DOHH2 (cell line): Measurements from ENCODE around the gene JUP.

ENCODE experiments used
- H3F3A ChIP-seq: fragments of 200-600 bp; sonication (generic), shearing (Covaris generic); 2 replicates; pipeline ENCODE4 v1.6.0; 2016; ENCODE audit warnings: antibody characterized with exemption, mild to moderate bottlenecking; ENCODE audit not compliant: control insufficient read depth, insufficient read depth
- H3K27ac ChIP-seq: fragments of 200-600 bp; sonication (generic); 2 replicates; pipeline ENCODE4 v1.5.1; 2014; ENCODE audit warnings: low read depth, mild to moderate bottlenecking, low read length, moderate library complexity
- H3K27me3 ChIP-seq: fragments of 200-600 bp; sonication (generic); 2 replicates; pipeline ENCODE4 v1.6.1; 2014; ENCODE audit warnings: mild to moderate bottlenecking, low read length, mixed read lengths; ENCODE audit not compliant: control insufficient read depth
- H3K36me3 ChIP-seq: fragments of 200-600 bp; sonication (generic); 2 replicates; pipeline ENCODE4 v1.6.1; 2014; ENCODE audit warnings: mild to moderate bottlenecking, low read length, moderate library complexity, mixed read lengths; ENCODE audit not compliant: control insufficient read depth
- H3K4me1 ChIP-seq: fragments of 200-600 bp; sonication (generic); 2 replicates; pipeline ENCODE4 v1.6.1; 2014; ENCODE audit warnings: mild to moderate bottlenecking, low read length, mixed read lengths; ENCODE audit not compliant: control insufficient read depth
- H3K4me2 ChIP-seq: fragments of 200-600 bp; sonication (generic); 2 replicates; pipeline ENCODE4 v1.6.0; 2014; ENCODE audit warnings: mild to moderate bottlenecking, low read length, moderate library complexity
- H3K4me3 ChIP-seq: fragments of 200-600 bp; sonication (generic); 2 replicates; pipeline ENCODE4 v1.5.1; 2014; ENCODE audit warnings: mild to moderate bottlenecking, low read length, mixed read lengths
- H3K79me2 ChIP-seq: fragments of 200-600 bp; sonication (generic); 2 replicates; pipeline ENCODE4 v1.6.1; 2014; ENCODE audit warnings: mild to moderate bottlenecking, low read length, mixed read lengths; ENCODE audit not compliant: control insufficient read depth
- H3K9me2 ChIP-seq: fragments of 200-600 bp; sonication (generic); replicated peaks from 2 replicates; pipeline ENCODE4 v1.6.1; 2014; ENCODE audit warnings: mild to moderate bottlenecking, low read length, mixed read lengths; ENCODE audit not compliant: control insufficient read depth
- H3K9me3 ChIP-seq: fragments of 200-600 bp; sonication (generic); 2 replicates; pipeline ENCODE4 v1.6.1; 2014; ENCODE audit warnings: antibody characterized with exemption, low read length, mixed read lengths; ENCODE audit not compliant: control insufficient read depth, insufficient read depth
- H4K20me1 ChIP-seq: fragments of 200-600 bp; sonication (generic); 2 replicates; pipeline ENCODE4 v1.6.0; 2014; ENCODE audit warnings: low read depth, mild to moderate bottlenecking, antibody characterized with exemption, low read length, moderate library complexity; ENCODE audit not compliant: control insufficient read depth, insufficient read depth
- EZH2phosphoT487 ChIP-seq: fragments of 200-600 bp; sonication (generic); IDR thresholded peaks from 2 replicates; pipeline ENCODE4 v1.6.1; 2017; ENCODE audit warnings: borderline replicate concordance, mild to moderate bottlenecking, antibody characterized with exemption, low read length, moderate library complexity, mixed read lengths
- TF ChIP-seq, protein P1 (sequence below): fragments of 200-600 bp; sonication (generic); IDR thresholded peaks from one replicate; pipeline ENCODE4 v1.5.1; 2014; ENCODE audit warnings: antibody characterized with exemption, mild to moderate bottlenecking, low read depth, low read length; ENCODE audit not compliant: poor library complexity, severe bottlenecking

The JUP gene

DNA sequence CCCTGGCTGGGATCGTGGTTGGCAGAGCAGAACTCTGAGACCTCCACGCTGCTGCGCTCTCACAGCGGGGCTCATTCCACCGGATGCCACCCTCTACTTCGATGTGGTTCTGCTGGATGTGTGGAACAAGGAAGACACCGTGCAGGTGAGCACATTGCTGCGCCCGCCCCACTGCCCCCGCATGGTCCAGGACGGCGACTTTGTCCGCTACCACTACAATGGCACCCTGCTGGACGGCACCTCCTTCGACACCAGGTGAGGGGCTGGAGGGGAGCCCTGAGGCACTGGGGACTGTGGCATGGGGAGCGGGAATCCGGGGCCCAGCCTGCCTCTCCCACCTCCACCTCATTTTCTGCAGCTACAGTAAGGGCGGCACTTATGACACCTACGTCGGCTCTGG lies 31.5 kb upstream of the JUP start:
- Histone ChIP-seq H3F3A (no peaks in the 10 kb centered on the region), H3K4me2 (peak overlapping the region; percentile 66), H3K27me3 (no peaks in the 10 kb centered on the region; the same call in none of the 2 replicates), H4K20me1 (no peaks in the 10 kb centered on the region), H3K36me3 (no peaks in the 10 kb centered on the region), H3K4me1 (peaks cover 14% of the 10 kb centered on the region), H3K4me3 (0 out of 2 replicates have a peak overlapping the region, but pooled peaks have one; percentile 47), H3K79me2 (no peaks in the 10 kb centered on the region), H3K27ac (no peak overlapping the region), H3K9me3 (no peaks in the 10 kb centered on the region), H3K9me2 (no peaks in the 10 kb centered on the region)
- TF ChIP-seq, protein P1, sequence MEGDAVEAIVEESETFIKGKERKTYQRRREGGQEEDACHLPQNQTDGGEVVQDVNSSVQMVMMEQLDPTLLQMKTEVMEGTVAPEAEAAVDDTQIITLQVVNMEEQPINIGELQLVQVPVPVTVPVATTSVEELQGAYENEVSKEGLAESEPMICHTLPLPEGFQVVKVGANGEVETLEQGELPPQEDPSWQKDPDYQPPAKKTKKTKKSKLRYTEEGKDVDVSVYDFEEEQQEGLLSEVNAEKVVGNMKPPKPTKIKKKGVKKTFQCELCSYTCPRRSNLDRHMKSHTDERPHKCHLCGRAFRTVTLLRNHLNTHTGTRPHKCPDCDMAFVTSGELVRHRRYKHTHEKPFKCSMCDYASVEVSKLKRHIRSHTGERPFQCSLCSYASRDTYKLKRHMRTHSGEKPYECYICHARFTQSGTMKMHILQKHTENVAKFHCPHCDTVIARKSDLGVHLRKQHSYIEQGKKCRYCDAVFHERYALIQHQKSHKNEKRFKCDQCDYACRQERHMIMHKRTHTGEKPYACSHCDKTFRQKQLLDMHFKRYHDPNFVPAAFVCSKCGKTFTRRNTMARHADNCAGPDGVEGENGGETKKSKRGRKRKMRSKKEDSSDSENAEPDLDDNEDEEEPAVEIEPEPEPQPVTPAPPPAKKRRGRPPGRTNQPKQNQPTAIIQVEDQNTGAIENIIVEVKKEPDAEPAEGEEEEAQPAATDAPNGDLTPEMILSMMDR = no peak
- no peak for TF ChIP-seq EZH2phosphoT487

- no peak overlapping the region for H3K4me2 ChIP-seq
- H3F3A ChIP-seq = no peaks in the 10 kb centered on the region
- no peak overlapping the region for H3K4me3 ChIP-seq
- no peaks in the 10 kb centered on the region for H4K20me1 ChIP-seq
- H3K9me3 ChIP-seq = no peaks in the 10 kb centered on the region
- no peaks in the 10 kb centered on the region for H3K36me3 ChIP-seq
- no peaks in the 10 kb centered on the region for H3K79me2 ChIP-seq
- peaks cover 5% of the 10 kb centered on the region for H3K27me3 ChIP-seq
- H3K9me2 ChIP-seq = no peaks in the 10 kb centered on the region
- H3K4me1 ChIP-seq = peaks cover 24% of the 10 kb centered on the region
- H3K27ac ChIP-seq = no peak overlapping the region
- TF ChIP-seq, protein P1 = no peak
- no peak for TF ChIP-seq EZH2phosphoT487
These were observed 30.3 kb upstream of the JUP start for GRCh38 chr17:41816637-41817320.

GRCh38 chr17:41814195-41814594 lies 27.7 kb upstream of the JUP start:
- H3K9me3 ChIP-seq = no peaks in the 10 kb centered on the region
- H3K79me2 ChIP-seq = no peaks in the 10 kb centered on the region
- peaks cover 28% of the 10 kb centered on the region for H3K4me1 ChIP-seq
- no peaks in the 10 kb centered on the region for H3K36me3 ChIP-seq
- H3K4me2 ChIP-seq = no peak overlapping the region
- no peak for TF ChIP-seq EZH2phosphoT487
- TF ChIP-seq, protein P1 = no peak
- no peaks in the 10 kb centered on the region for H3K9me2 ChIP-seq
- H3K27me3 ChIP-seq = peaks cover 11% of the 10 kb centered on the region
- H3K27ac ChIP-seq = no peak overlapping the region
- H3K4me3 ChIP-seq = no peak overlapping the region
- no peaks in the 10 kb centered on the region for H4K20me1 ChIP-seq
- no peaks in the 10 kb centered on the region for H3F3A ChIP-seq
